DOHH2 (cell line): ENCODE results near the gene SERINC5.
A peak's percentile ranks its signal among the peaks of the same experiment; 100 is the strongest.
"Not testable (repeated sequence)": the region's sequence is repeated elsewhere in the genome, so short reads cannot be mapped to it uniquely, and the experiment has no call there.

Source experiments
- H3F3A ChIP-seq: fragments of 200-600 bp; sonication (generic), shearing (Covaris generic); 2 replicates; pipeline ENCODE4 v1.6.0; 2016; ENCODE audit warnings: antibody characterized with exemption, mild to moderate bottlenecking; ENCODE audit not compliant: control insufficient read depth, insufficient read depth
- H3K27ac ChIP-seq: fragments of 200-600 bp; sonication (generic); 2 replicates; pipeline ENCODE4 v1.5.1; 2014; ENCODE audit warnings: low read depth, mild to moderate bottlenecking, low read length, moderate library complexity
- H3K27me3 ChIP-seq: fragments of 200-600 bp; sonication (generic); 2 replicates; pipeline ENCODE4 v1.6.1; 2014; ENCODE audit warnings: mild to moderate bottlenecking, low read length, mixed read lengths; ENCODE audit not compliant: control insufficient read depth
- H3K36me3 ChIP-seq: fragments of 200-600 bp; sonication (generic); 2 replicates; pipeline ENCODE4 v1.6.1; 2014; ENCODE audit warnings: mild to moderate bottlenecking, low read length, moderate library complexity, mixed read lengths; ENCODE audit not compliant: control insufficient read depth
- H3K4me1 ChIP-seq: fragments of 200-600 bp; sonication (generic); 2 replicates; pipeline ENCODE4 v1.6.1; 2014; ENCODE audit warnings: mild to moderate bottlenecking, low read length, mixed read lengths; ENCODE audit not compliant: control insufficient read depth
- H3K4me2 ChIP-seq: fragments of 200-600 bp; sonication (generic); 2 replicates; pipeline ENCODE4 v1.6.0; 2014; ENCODE audit warnings: mild to moderate bottlenecking, low read length, moderate library complexity
- H3K4me3 ChIP-seq: fragments of 200-600 bp; sonication (generic); 2 replicates; pipeline ENCODE4 v1.5.1; 2014; ENCODE audit warnings: mild to moderate bottlenecking, low read length, mixed read lengths
- H3K79me2 ChIP-seq: fragments of 200-600 bp; sonication (generic); 2 replicates; pipeline ENCODE4 v1.6.1; 2014; ENCODE audit warnings: mild to moderate bottlenecking, low read length, mixed read lengths; ENCODE audit not compliant: control insufficient read depth
- H3K9me2 ChIP-seq: fragments of 200-600 bp; sonication (generic); replicated peaks from 2 replicates; pipeline ENCODE4 v1.6.1; 2014; ENCODE audit warnings: mild to moderate bottlenecking, low read length, mixed read lengths; ENCODE audit not compliant: control insufficient read depth
- H3K9me3 ChIP-seq: fragments of 200-600 bp; sonication (generic); 2 replicates; pipeline ENCODE4 v1.6.1; 2014; ENCODE audit warnings: antibody characterized with exemption, low read length, mixed read lengths; ENCODE audit not compliant: control insufficient read depth, insufficient read depth
- H4K20me1 ChIP-seq: fragments of 200-600 bp; sonication (generic); 2 replicates; pipeline ENCODE4 v1.6.0; 2014; ENCODE audit warnings: low read depth, mild to moderate bottlenecking, antibody characterized with exemption, low read length, moderate library complexity; ENCODE audit not compliant: control insufficient read depth, insufficient read depth
- EZH2phosphoT487 ChIP-seq: fragments of 200-600 bp; sonication (generic); IDR thresholded peaks from 2 replicates; pipeline ENCODE4 v1.6.1; 2017; ENCODE audit warnings: borderline replicate concordance, mild to moderate bottlenecking, antibody characterized with exemption, low read length, moderate library complexity, mixed read lengths
- TF ChIP-seq, protein P1 (sequence below): fragments of 200-600 bp; sonication (generic); IDR thresholded peaks from one replicate; pipeline ENCODE4 v1.5.1; 2014; ENCODE audit warnings: antibody characterized with exemption, mild to moderate bottlenecking, low read depth, low read length; ENCODE audit not compliant: poor library complexity, severe bottlenecking

The SERINC5 gene

DNA sequence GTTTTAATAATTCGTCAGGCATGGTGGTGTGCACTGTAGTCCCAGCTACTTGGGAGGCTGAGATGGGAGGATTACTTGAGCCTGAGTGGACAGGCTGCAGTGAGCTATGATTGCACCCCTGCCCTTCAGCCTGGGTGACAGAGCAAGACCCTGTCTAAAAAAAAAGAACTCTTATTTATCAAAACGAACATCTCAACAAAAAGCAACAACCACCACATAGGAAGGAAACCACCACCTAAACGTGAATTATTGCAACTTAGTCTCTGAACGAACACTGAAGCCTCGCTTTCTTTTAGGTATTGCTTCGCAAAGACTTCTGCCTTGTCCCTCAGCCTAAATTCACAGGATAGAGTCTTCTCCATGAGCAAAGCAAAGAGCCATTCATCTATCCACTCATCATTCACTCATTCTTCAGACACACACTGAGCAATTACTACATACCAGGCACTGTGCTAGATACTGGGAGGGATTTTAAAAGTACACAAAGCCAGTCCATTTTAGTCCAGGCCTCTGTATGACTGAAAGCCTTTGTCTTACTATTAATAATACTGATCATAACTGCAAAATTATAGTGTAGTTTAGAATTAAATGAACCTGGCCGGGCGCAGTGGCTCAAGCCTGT is 163.3 kb downstream of the SERINC5 start:
- TF ChIP-seq EZH2phosphoT487: no peak
- TF ChIP-seq, protein P1, sequence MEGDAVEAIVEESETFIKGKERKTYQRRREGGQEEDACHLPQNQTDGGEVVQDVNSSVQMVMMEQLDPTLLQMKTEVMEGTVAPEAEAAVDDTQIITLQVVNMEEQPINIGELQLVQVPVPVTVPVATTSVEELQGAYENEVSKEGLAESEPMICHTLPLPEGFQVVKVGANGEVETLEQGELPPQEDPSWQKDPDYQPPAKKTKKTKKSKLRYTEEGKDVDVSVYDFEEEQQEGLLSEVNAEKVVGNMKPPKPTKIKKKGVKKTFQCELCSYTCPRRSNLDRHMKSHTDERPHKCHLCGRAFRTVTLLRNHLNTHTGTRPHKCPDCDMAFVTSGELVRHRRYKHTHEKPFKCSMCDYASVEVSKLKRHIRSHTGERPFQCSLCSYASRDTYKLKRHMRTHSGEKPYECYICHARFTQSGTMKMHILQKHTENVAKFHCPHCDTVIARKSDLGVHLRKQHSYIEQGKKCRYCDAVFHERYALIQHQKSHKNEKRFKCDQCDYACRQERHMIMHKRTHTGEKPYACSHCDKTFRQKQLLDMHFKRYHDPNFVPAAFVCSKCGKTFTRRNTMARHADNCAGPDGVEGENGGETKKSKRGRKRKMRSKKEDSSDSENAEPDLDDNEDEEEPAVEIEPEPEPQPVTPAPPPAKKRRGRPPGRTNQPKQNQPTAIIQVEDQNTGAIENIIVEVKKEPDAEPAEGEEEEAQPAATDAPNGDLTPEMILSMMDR: no peak
- Histone ChIP-seq H3K9me2 (no peaks in the 10 kb centered on the region), H3K4me1 (no peaks in the 10 kb centered on the region), H3K4me2 (no peak overlapping the region), H3K79me2 (no peaks in the 10 kb centered on the region), H3K36me3 (no peaks in the 10 kb centered on the region), H3K4me3 (no peak overlapping the region), H3F3A (no peaks in the 10 kb centered on the region), H4K20me1 (no peaks in the 10 kb centered on the region), H3K27me3 (0 out of 2 replicates have a peak, but pooled peaks cover 5% of the 10 kb centered on the region), H3K27ac (no peak overlapping the region), H3K9me3 (no peaks in the 10 kb centered on the region)

DNA sequence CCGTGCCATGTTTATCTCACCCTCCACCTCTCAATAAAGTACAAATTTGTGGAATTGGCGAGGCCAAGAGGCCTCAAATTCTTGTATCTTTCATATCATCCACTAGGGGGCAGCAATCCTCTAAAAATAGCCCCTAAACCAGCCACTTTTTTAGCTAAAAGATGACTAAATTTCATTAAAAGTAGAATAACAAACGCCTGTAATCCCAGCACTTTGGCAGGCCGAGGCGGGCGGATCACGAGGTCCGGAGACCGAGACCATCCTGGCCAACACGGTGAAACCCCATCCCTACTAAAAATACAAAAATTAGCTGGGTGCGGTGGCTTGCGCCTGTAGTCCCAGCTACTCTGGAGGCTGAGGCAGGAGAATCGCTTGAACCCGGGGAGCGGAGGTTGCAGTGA is 164.1 kb downstream of the SERINC5 start:
- H4K20me1 ChIP-seq, H3K79me2 ChIP-seq, H3K9me3 ChIP-seq, H3K4me3 ChIP-seq, H3K9me2 ChIP-seq, H3K27me3 ChIP-seq, H3K4me2 ChIP-seq, H3F3A ChIP-seq, H3K4me1 ChIP-seq, H3K36me3 ChIP-seq, H3K27ac ChIP-seq: not testable (repeated sequence)
- TF ChIP-seq, protein P1: peak; percentile 68

DNA sequence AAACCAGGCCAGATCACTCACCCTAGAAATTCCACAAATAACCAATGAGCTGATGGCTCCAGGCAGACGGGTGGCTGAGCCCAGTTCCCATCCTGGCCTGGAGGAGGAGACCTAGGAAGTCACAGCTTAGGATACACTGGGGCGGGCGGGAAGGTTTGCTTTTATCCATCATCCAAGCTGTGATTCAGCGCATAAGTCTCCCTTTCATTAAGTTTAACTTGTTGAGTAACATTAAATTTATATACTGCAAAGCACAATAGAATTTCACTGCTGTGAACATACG is 165.0 kb downstream of the SERINC5 start:
- H3F3A ChIP-seq: no peaks in the 10 kb centered on the region
- H3K36me3 ChIP-seq: no peaks in the 10 kb centered on the region
- H3K9me2 ChIP-seq: no peaks in the 10 kb centered on the region
- no peaks in the 10 kb centered on the region for H4K20me1 ChIP-seq
- no peaks in the 10 kb centered on the region for H3K9me3 ChIP-seq
- H3K4me1 ChIP-seq: no peaks in the 10 kb centered on the region
- H3K79me2 ChIP-seq: no peaks in the 10 kb centered on the region
- H3K27ac ChIP-seq: no peak overlapping the region
- no peak for TF ChIP-seq EZH2phosphoT487
- TF ChIP-seq, protein P1: no peak
- H3K4me2 ChIP-seq: no peak overlapping the region
- 0 out of 2 replicates have a peak, but pooled peaks cover 5% of the 10 kb centered on the region for H3K27me3 ChIP-seq
- no peak overlapping the region for H3K4me3 ChIP-seq
